GM12891 (cell line): Measurements from ENCODE around the gene RNASE7.

Experiments used
- POLR2A ChIP-seq: IDR thresholded peaks from 2 replicates; pipeline ENCODE4 v1.6.1; 2011; ENCODE audit warnings: low read depth, low read length, control low read depth
- POLR2AphosphoS5 ChIP-seq: IDR thresholded peaks from 2 replicates; pipeline ENCODE4 v1.6.1; 2011; ENCODE audit warnings: low read depth, low read length, control low read depth
- SPI1 ChIP-seq: IDR thresholded peaks from 2 replicates; pipeline ENCODE4 v1.6.1; 2011; ENCODE audit warnings: low read depth, low read length, control low read depth
- TAF1 ChIP-seq: IDR thresholded peaks from 2 replicates; pipeline ENCODE4 v1.6.1; 2011; ENCODE audit warnings: low read depth, low read length, control low read depth

GRCh38 chr14:21075719-21076437 is 33.7 kb downstream of the RNASE7 start:
- TF ChIP-seq TAF1 (no peak), SPI1 (no peak), POLR2AphosphoS5 (no peak), POLR2A (no peak)
